GM12878 (cell line): Measurements from ENCODE around the gene OR1D2. TPM values are rescaled to one million over a fixed set of nuclear protein-coding genes. Genes with fewer than 3 reads are reported as not detected.

Experiments used
- ATAC-seq: fragments of 200-7000 bp; cut with Tn5 transposase; 3 replicates; pipeline ENCODE4 v1.9.1; 2020; ENCODE audit warnings: mild to moderate bottlenecking, moderate library complexity
- BruUV-seq: library from RNA; stranded (reverse); fragments of 400-500 nt; replicated peaks from 2 replicates; lab custom pipeline; 2021; lab: Mats Ljungman, UMichigan
- CTCF ChIA-PET: fragments of 300-600 bp; sonication (Branson Sonifier 250); formaldehyde crosslinking; extraction: SDS; loops from one replicate; lab custom pipeline; 2021; ENCODE audit warnings: inconsistent platforms; lab: Yijun Ruan, JAX
- POLR2A ChIA-PET: fragments of 350-600 bp; formaldehyde crosslinking; extraction: SDS; loops from one replicate; lab custom pipeline; 2021; ENCODE audit warnings: inconsistent platforms; lab: Charles Lee
- RAD21 ChIA-PET: fragments of 300-600 bp; sonication (Branson Sonifier 250); formaldehyde crosslinking; loops from one replicate; lab custom pipeline; 2023; ENCODE audit warnings: antibody characterized with exemption; ENCODE audit not compliant: unreplicated experiment; lab: Charles Lee
- SMC1A ChIA-PET: fragments of 300-600 bp; sonication (Branson Sonifier 250); formaldehyde crosslinking; loops from one replicate; lab custom pipeline; 2023; ENCODE audit not compliant: unreplicated experiment, uncharacterized antibody; lab: Charles Lee
- DNase-seq: peaks from one replicate; pipeline ENCODE4 v3.0.0-alpha.2; 2011; ENCODE audit warnings: low read depth, low spot score
- FAIRE-seq: peaks from 3 replicates; lab custom pipeline; 2011; peaks lifted over from hg19 to GRCh38; lab: Jason Lieb, UNC
- H2AFZ ChIP-seq: 2 replicates; pipeline ENCODE4 v1.6.0; 2011; ENCODE audit warnings: low read depth, low read length, control low read depth; ENCODE audit not compliant: control insufficient read depth
- H3K27ac ChIP-seq: 2 replicates; pipeline ENCODE4 v1.5.1; 2011; ENCODE audit warnings: control low read depth; ENCODE audit not compliant: control insufficient read depth, insufficient read depth
- H3K27me3 ChIP-seq, 2 experiments: replicated peaks in 1 of 2; 2 replicates each; pipeline versions ENCODE4 v1.6.0 to v1.6.1; 2011; ENCODE audit warnings: low read length in 1 of 2; ENCODE audit not compliant: control insufficient read depth in 2 of 2, insufficient read depth in 2 of 2
- H3K36me3 ChIP-seq, 2 experiments: 2 replicates each; pipeline ENCODE4 v1.5.1; 2011; ENCODE audit warnings: low read length in 1 of 2; ENCODE audit not compliant: control insufficient read depth in 2 of 2, insufficient read depth in 2 of 2
- H3K4me1 ChIP-seq: 2 replicates; pipeline ENCODE4 v1.6.1; 2011; ENCODE audit warnings: mild to moderate bottlenecking, low read length, moderate library complexity, mixed read lengths; ENCODE audit not compliant: control insufficient read depth, insufficient read depth
- H3K4me2 ChIP-seq: 2 replicates; pipeline ENCODE4 v1.6.0; 2011; ENCODE audit warnings: control low read depth; ENCODE audit not compliant: control insufficient read depth, insufficient read depth
- H3K4me3 ChIP-seq: fragments of 200-600 bp; sonication (generic); 2 replicates; pipeline ENCODE4 v1.5.1; 2016
- H3K79me2 ChIP-seq: 2 replicates; pipeline ENCODE4 v1.6.0; 2011; ENCODE audit warnings: low read length; ENCODE audit not compliant: control insufficient read depth, insufficient read depth
- H3K9ac ChIP-seq: 2 replicates; pipeline ENCODE4 v1.8.0; 2011; ENCODE audit warnings: low read length, control low read depth, mixed read lengths; ENCODE audit not compliant: control insufficient read depth, insufficient read depth
- H3K9me3 ChIP-seq: replicated peaks from 3 replicates; pipeline ENCODE4 v1.5.1; 2011; ENCODE audit warnings: mild to moderate bottlenecking, low read length; ENCODE audit not compliant: control insufficient read depth, insufficient read depth
- H4K20me1 ChIP-seq: 2 replicates; pipeline ENCODE4 v1.6.0; 2011; ENCODE audit not compliant: control insufficient read depth, insufficient read depth
- ASH2L ChIP-seq: fragments of 300-600, 200-600 bp; sonication (generic); IDR thresholded peaks from 2 replicates; pipeline ENCODE4 v1.6.1; 2017; ENCODE audit warnings: low read depth, mild to moderate bottlenecking, borderline replicate concordance
- ATF2 ChIP-seq: IDR thresholded peaks from 2 replicates; pipeline ENCODE4 v1.6.1; 2012; ENCODE audit warnings: low read length, inconsistent platforms
- BCL11A ChIP-seq: IDR thresholded peaks from 2 replicates; pipeline ENCODE4 v1.6.1; 2011; ENCODE audit warnings: low read depth, low read length
- BMI1 ChIP-seq: fragments of 450-650 bp; IDR thresholded peaks from 2 replicates; pipeline ENCODE4 v1.6.1; 2016; ENCODE audit warnings: mild to moderate bottlenecking, moderate library complexity, borderline replicate concordance
- CBX3 ChIP-seq: fragments of 200-600 bp; sonication (generic); IDR thresholded peaks from 2 replicates; pipeline ENCODE4 v1.6.1; 2016; ENCODE audit warnings: low read depth, borderline replicate concordance
- E2F4 ChIP-seq: IDR thresholded peaks from 2 replicates; pipeline ENCODE4 v1.6.1; 2012; ENCODE audit warnings: low read depth, low read length, improper control_type of control experiment
- E4F1 ChIP-seq: fragments of 450-650 bp; IDR thresholded peaks from 2 replicates; pipeline ENCODE4 v1.6.1; 2018; ENCODE audit warnings: borderline replicate concordance, mild to moderate bottlenecking; ENCODE audit not compliant: partially characterized antibody
- EED ChIP-seq: sonication (generic); IDR thresholded peaks from 2 replicates; pipeline ENCODE4 v1.6.1; 2016; ENCODE audit warnings: antibody characterized with exemption, low read depth
- HDAC6 ChIP-seq: fragments of 200-600 bp; sonication (generic); IDR thresholded peaks from one replicate; pipeline ENCODE4 v1.8.0; 2017; ENCODE audit warnings: antibody characterized with exemption; ENCODE audit not compliant: unreplicated experiment
- JUND ChIP-seq: IDR thresholded peaks from 2 replicates; pipeline ENCODE4 v1.6.1; 2012; ENCODE audit warnings: low read depth, mild to moderate bottlenecking, low read length, improper control_type of control experiment, moderate library complexity
- NFYA ChIP-seq: IDR thresholded peaks from 2 replicates; pipeline ENCODE4 v1.6.1; 2011; ENCODE audit warnings: low read depth, mild to moderate bottlenecking, low read length, improper control_type of control experiment, borderline replicate concordance
- NRF1 ChIP-seq: conservative IDR thresholded peaks from 2 replicates; pipeline ENCODE4 v1.6.1; 2011; ENCODE audit warnings: mild to moderate bottlenecking, low read depth, low read length, improper control_type of control experiment
- RFX5 ChIP-seq: IDR thresholded peaks from 2 replicates; pipeline ENCODE4 v1.6.1; 2011; ENCODE audit warnings: low read depth, low read length, improper control_type of control experiment
- SMAD5 ChIP-seq: IDR thresholded peaks from 2 replicates; pipeline ENCODE4 v1.6.1; 2016; ENCODE audit warnings: antibody characterized with exemption, low read depth
- TCF3 ChIP-seq: IDR thresholded peaks from 2 replicates; pipeline ENCODE4 v1.6.1; 2012; ENCODE audit warnings: low read depth, mild to moderate bottlenecking, low read length, borderline replicate concordance; ENCODE audit not compliant: insufficient read depth
- USF2 ChIP-seq: IDR thresholded peaks from 2 replicates; pipeline ENCODE4 v1.6.1; 2011; ENCODE audit warnings: low read depth, low read length, improper control_type of control experiment, borderline replicate concordance
- YBX1 ChIP-seq: fragments of 450-650 bp; IDR thresholded peaks from 2 replicates; pipeline ENCODE4 v1.6.1; 2016; ENCODE audit warnings: antibody characterized with exemption
- ZBED1 ChIP-seq: IDR thresholded peaks from 2 replicates; pipeline ENCODE4 v1.6.1; 2016; ENCODE audit warnings: borderline replicate concordance
- WGBS: methylation state at CpG from one replicate; pipeline ENCODE4 v1.1.6; 2016; ENCODE audit warnings: low lambda C conversion rate; ENCODE audit not compliant: insufficient replicate concordance, insufficient coverage; ENCODE audit errors: missing lambda C conversion rate; 5-methylcytosine and 5-hydroxymethylcytosine counted together
- in situ Hi-C: fragments of 300-500 bp; cut with MboI; formaldehyde crosslinking; loops from 9 replicates; pipeline ENCODE4 v1.14.3; 2018; ENCODE audit warnings: mixed read lengths
- intact Hi-C: fragments of 100-400 bp; cut with micrococcal nuclease; formaldehyde crosslinking; loops from one replicate; pipeline ENCODE4 v1.14.2; 2022; ENCODE audit not compliant: unreplicated experiment
- polyA plus RNA-seq, 11 experiments: library from polyadenylated mRNA; depleted of rRNA in 4 of 11; unstranded in 6 of 11; stranded (reverse) in 5 of 11; fragments of >200 nt; fragmentation: Nextera tagmentation in 4 of 11; fragmentation: Illumina TruSeq in 1 of 11; extraction: Ambion mirVana in 4 of 11; extraction: Trizol in 1 of 11; gene quantifications; 1 replicate in 1 of 11; 2 replicates in 10 of 11; pipeline versions ENCODE4 v1.2.1 to v1.2.3, GENCODE V29; 2011 to 2016; ENCODE audit warnings: inconsistent platforms in 2 of 11, missing spikeins in 2 of 11, low read depth in 1 of 11
- total RNA-seq, 4 experiments: library from RNA; depleted of rRNA in 3 of 4; stranded (reverse); fragments of >200 nt in 3 of 4; fragmentation: Illumina TruSeq in 1 of 4; extraction: Trizol in 1 of 4; gene quantifications; 2 replicates each; pipeline versions ENCODE4 v1.2.1 to v1.2.3, GENCODE V29; 2013 to 2021

OR1D2 gene
- total and polyA plus RNA-seq, 10 of the 15 experiments (the other 5 are each of a cell fraction or from before 2014, with no cell fraction given): not detected

GRCh38 chr17:3039736-3040135, 64.5 kb downstream of the OR1D2 start:
- H4K20me1 ChIP-seq: no peaks in the 10 kb centered on the region
- H3K9ac ChIP-seq: no peak overlapping the region
- no peak overlapping the region for H3K4me3 ChIP-seq
- H2AFZ ChIP-seq: no peak overlapping the region
- no TSS peak for BruUV-seq
- no peaks in the 10 kb centered on the region for H3K79me2 ChIP-seq
- H3K4me2 ChIP-seq: no peak overlapping the region
- ChIA-PET SMC1A (no interaction called here), CTCF (interaction anchor here (0.6 to 1.5 kb wide), 2 partner anchors 10 to 27 kb away, joined by 3 read pairs; no protein-coding TSS in a partner anchor), POLR2A (interaction anchor here (0.7 kb wide), 1 partner anchor 463 kb away, joined by 5 read pairs; no protein-coding TSS in a partner anchor), RAD21 (no interaction called here)
- intact Hi-C loops: loop anchor here (10.0 kb wide), 2 partner anchors 605 to 695 kb away; no protein-coding TSS in a partner anchor
- H3K36me3 ChIP-seq: no peaks in the 10 kb centered on the region
- H3K4me1 ChIP-seq: no peaks in the 10 kb centered on the region
- no peak overlapping the region for H3K27ac ChIP-seq
- no peak for TF ChIP-seq ATF2
- TF ChIP-seq USF2: no peak
- no peak for TF ChIP-seq ZBED1
- TF ChIP-seq BCL11A: no peak
- TF ChIP-seq NFYA: no peak
- no peak for TF ChIP-seq RFX5
- no peak for TF ChIP-seq SMAD5
- no peak for TF ChIP-seq E4F1
- no peak for TF ChIP-seq BMI1
- TF ChIP-seq NRF1: no peak
- TF ChIP-seq EED: no peak
- TF ChIP-seq E2F4: no peak
- TF ChIP-seq JUND: no peak
- no peak for TF ChIP-seq TCF3
- no peak for TF ChIP-seq ASH2L
- no peak for TF ChIP-seq YBX1
- no peak for TF ChIP-seq CBX3
- no peak for TF ChIP-seq HDAC6
- no peak for ATAC-seq
- no peak for FAIRE-seq
- H3K9me3 ChIP-seq: no peaks in the 10 kb centered on the region; the same call in 2 of the 3 replicates
- H3K27me3 ChIP-seq: no peaks in the 10 kb centered on the region; a peak in 1 of 4 replicates
- WGBS: 7% methylated on average over 6 of the region's 6 CpGs
- in situ Hi-C loops: loop anchor here (5.0 kb wide), 1 partner anchor 603 kb away; no protein-coding TSS in a partner anchor
- no peak for DNase-seq
